HG02870 (cell line): ENCODE data around the gene PCDH9.

Experiments
- ATAC-seq: cut with Tn5 transposase; IDR thresholded peaks from one replicate; pipeline ENCODE4 v1.9.1; 2021; ENCODE audit warnings: mild to moderate bottlenecking, moderate library complexity; ENCODE audit not compliant: unreplicated experiment

PCDH9 gene

GRCh38 chr13:66859078-66859477, 371.1 kb downstream of the PCDH9 start:
- ATAC-seq: no peak

GRCh38 chr13:66858163-66858562, 372.0 kb downstream of the PCDH9 start:
- no peak for ATAC-seq

GRCh38 chr13:66855131-66855530, 375.0 kb downstream of the PCDH9 start:
- no peak for ATAC-seq

GRCh38 chr13:66853564-66853963, 376.6 kb downstream of the PCDH9 start:
- ATAC-seq: no peak

- ATAC-seq: no peak
These were observed 380.4 kb downstream of the PCDH9 start for GRCh38 chr13:66849706-66850105.

GRCh38 chr13:66847541-66847940, 382.6 kb downstream of the PCDH9 start:
- ATAC-seq: no peak

- ATAC-seq: no peak
These were observed 384.7 kb downstream of the PCDH9 start for GRCh38 chr13:66845393-66845792.

GRCh38 chr13:66844933-66845332, 385.2 kb downstream of the PCDH9 start:
- no peak for ATAC-seq

- ATAC-seq: no peak
These were observed 387.4 kb downstream of the PCDH9 start for GRCh38 chr13:66842766-66843165.

- ATAC-seq: no peak
These were observed 389.5 kb downstream of the PCDH9 start for GRCh38 chr13:66840621-66841020.

- no peak for ATAC-seq
These were observed 392.9 kb downstream of the PCDH9 start for GRCh38 chr13:66837246-66837645.

GRCh38 chr13:66835040-66835628, 395.0 kb downstream of the PCDH9 start:
- no peak for ATAC-seq

- ATAC-seq: no peak
These were observed 399.0 kb downstream of the PCDH9 start for GRCh38 chr13:66830940-66831716.

- ATAC-seq: no peak
These were observed 400.3 kb downstream of the PCDH9 start for GRCh38 chr13:66829803-66830202.

- ATAC-seq: no peak
These were observed 403.7 kb downstream of the PCDH9 start for GRCh38 chr13:66826398-66826797.

- no peak for ATAC-seq
These were observed 408.6 kb downstream of the PCDH9 start for GRCh38 chr13:66821551-66821950.

- ATAC-seq: no peak
These were observed 418.7 kb downstream of the PCDH9 start for GRCh38 chr13:66811455-66811854.

- no peak for ATAC-seq
These were observed 420.7 kb downstream of the PCDH9 start for GRCh38 chr13:66809485-66809884.

- ATAC-seq: no peak
These were observed 422.9 kb downstream of the PCDH9 start for GRCh38 chr13:66807251-66807650.

GRCh38 chr13:66805657-66806056, 424.5 kb downstream of the PCDH9 start:
- no peak for ATAC-seq

GRCh38 chr13:66803808-66804456, 426.2 kb downstream of the PCDH9 start:
- no peak for ATAC-seq
